CD4-positive, alpha-beta T cell treated with Interleukin-4 for 4 hours (primary cell): ENCODE measurements around the gene FBLIM1.
"Not testable (repeated sequence)": the region's sequence is repeated elsewhere in the genome, so short reads cannot be mapped to it uniquely, and the experiment has no call there.

ENCODE experiments used
- DNase-seq: peaks from one replicate; pipeline ENCODE4 v3.0.0-alpha.2; 2020

The FBLIM1 gene

DNA sequence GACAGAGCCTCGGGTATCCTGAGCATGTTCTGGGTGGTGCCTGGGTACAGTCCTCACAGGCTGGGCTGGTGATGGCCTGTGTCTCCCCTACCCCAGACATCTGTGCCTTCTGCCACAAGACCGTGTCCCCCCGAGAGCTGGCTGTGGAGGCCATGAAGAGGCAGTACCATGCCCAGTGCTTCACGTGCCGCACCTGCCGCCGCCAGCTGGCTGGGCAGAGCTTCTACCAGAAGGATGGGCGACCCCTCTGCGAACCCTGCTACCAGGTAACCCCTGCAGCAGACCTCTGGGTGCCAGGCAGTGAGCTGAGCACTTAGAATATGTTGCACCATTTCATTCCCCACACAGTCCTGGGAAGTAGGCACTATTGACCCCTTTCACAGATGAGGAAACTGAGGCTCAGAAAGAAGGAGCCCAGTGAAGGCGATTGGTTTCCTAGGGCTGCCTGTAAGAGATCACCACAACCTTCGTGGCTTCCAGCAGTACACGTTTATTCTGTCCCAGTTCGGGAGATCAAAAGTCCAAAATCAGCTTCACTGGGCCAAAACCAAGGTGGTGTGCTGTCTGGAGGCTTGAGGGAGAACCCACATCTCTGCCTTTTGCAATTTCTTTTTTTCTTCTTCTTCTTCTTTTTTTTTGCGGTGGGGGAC lies 11.8 kb downstream of the FBLIM1 start:
- no peak for DNase-seq

GRCh38 chr1:15771836-15772515 lies 13.4 kb downstream of the FBLIM1 start:
- DNase-seq = no peak

DNA sequence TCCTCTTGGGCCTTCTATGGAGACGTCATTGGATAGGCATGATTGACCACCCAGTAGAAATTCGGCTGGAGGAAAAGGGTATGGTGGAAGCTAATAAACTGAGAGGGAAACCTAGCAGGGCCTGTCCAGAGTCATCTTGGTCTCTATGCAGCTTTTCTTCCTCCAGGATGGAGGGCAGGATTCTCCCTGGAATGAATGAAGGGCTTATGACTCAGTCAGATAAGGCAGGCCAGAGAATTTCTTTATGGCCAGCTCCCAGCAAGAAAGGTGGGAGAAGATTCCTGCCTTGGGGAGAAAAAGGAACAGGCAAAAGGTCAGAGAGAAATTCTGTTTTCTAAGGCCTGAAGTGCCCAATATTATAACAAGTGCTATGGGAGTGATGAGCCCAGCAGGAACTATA lies 17.1 kb downstream of the FBLIM1 start:
- no peak for DNase-seq

DNA sequence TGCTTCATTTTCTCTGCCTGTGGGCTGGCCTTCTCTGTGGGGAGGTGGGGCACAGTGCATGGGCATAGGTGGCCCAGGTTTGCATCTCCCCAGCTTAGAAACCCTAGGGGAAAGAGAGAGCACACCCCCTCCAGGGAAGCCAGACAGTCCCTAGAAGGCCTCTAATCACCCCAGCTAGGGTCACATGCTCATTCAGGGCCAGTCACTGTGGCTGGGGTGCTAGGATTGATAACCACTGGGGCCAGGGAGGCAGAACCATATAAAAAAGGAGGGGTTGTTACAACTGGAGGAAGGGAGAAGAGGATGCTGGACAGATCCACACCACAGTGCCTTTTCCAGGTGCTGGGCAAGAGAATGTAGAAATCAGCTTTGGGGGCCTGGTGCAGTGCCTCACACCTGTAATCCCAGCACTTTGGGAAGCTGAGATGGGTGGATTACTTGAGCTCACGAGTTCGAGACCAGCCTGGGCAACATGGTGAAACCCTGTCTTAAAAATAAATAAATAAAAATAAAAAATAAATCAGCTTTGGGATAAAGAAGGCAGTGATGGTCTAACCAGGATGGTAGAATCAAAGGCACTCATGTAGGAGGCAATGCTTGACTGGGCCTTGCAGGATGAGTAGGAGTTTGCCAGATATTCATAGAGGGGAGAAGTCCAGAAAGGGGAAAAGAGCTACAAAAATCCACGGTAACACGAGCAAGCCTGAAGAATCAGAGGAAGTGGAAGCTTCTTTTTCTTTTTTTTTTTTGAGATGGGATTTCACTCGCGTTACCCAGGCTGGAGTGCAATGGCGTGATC lies 19.5 kb downstream of the FBLIM1 start:
- no peak for DNase-seq

DNA sequence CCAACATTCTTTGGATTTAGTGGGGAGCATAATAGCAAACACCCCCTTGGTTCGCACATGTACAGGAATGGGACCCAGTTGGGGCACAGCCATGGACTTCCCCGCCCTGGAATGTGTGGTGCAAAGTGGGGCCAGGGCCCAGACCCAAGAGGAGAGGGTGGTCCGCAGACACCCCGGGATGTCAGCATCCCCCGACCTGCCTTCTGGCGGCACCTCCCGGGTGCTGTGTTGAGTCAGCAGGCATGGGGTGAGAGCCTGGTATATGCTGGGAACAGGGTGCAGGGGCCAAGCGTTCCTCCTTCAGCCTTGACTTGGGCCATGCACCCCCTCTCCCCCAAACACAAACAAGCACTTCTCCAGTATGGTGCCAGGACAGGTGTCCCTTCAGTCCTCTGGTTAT lies 27.1 kb downstream of the FBLIM1 start:
- no peak for DNase-seq

DNA sequence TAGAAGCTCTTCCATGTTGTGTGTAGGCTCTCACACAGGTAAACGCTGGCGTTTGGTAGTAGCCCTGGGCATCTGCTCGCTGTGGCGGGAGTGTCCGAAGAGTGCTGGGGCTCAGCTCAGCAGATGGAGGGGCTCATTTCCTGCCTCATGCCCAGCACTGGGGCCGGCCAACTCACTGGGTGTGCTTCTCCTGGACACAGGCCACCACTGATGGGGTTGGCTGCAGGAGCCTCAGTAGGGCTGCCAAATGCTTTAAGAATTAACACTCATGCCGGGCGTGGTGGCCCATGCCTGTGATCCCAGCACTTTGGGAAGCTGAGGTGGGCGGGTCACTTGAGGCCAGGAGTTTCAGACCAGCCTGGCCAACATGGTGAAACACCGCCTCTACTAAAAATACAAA lies 28.0 kb downstream of the FBLIM1 start:
- no peak for DNase-seq

- DNase-seq = no peak
These were observed 30.2 kb downstream of the FBLIM1 start for GRCh38 chr1:15788624-15789301.

DNA sequence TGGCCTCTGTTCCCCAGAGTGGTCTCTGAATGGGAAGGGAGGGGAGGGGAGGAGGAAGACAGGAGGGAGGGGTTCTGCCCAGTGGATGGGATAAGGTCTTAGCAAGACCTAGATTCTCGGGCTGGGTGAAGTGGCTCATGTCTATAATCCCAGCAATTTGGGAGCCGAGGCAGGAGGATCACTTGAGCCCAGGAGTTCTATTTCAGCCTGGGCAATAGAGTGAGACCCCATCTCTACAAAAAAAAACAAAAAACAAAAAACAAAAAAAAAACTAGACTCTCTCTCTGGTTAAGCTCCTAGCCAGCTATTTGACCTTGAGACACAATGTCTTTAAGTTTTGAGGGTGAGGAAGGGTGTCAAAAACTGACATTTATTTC lies 37.5 kb downstream of the FBLIM1 start:
- DNase-seq = no peak

GRCh38 chr1:15797614-15798390 lies 39.2 kb downstream of the FBLIM1 start:
- DNase-seq = no peak

DNA sequence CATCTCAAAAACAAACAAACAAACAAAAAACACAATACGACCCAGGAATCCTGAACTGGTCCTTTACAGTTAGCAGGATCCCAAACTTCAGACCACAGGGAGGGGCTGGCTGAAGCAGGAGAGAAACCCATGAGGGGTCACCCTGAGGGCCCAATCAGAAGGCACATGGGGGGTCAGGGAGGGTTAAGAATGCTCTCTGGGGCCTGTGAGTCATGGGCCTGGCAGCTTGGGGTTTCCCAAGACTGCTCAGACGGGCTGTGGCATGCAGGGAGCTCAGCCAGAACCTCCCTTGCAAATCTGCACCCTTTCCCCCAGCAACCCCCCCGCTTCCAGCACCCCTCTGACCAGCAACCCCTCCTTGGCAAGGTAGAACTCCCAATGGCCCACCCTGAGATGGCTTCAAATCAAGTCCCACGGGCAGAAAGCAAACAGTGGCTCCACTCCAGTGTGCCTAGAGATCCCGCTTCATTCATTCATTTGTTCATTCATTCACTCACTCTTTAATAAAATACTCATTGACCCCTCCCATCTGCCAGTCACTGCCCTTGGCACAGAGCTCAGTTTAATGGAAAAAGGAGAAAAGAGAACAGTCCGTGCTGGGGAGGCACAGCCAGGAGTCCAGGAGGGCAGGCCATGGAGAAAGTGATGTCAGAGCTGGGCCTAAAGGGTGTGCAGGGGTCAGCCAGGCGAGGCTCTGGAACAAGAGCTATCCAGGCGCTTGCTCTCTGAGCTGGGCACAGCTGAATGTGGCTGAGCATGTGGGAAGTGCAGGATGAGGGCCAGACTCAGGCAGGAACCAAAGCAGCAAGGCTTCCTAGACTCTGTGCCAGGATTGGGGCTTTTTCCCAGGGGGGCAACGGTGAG lies 40.6 kb downstream of the FBLIM1 start:
- DNase-seq = no peak

DNA sequence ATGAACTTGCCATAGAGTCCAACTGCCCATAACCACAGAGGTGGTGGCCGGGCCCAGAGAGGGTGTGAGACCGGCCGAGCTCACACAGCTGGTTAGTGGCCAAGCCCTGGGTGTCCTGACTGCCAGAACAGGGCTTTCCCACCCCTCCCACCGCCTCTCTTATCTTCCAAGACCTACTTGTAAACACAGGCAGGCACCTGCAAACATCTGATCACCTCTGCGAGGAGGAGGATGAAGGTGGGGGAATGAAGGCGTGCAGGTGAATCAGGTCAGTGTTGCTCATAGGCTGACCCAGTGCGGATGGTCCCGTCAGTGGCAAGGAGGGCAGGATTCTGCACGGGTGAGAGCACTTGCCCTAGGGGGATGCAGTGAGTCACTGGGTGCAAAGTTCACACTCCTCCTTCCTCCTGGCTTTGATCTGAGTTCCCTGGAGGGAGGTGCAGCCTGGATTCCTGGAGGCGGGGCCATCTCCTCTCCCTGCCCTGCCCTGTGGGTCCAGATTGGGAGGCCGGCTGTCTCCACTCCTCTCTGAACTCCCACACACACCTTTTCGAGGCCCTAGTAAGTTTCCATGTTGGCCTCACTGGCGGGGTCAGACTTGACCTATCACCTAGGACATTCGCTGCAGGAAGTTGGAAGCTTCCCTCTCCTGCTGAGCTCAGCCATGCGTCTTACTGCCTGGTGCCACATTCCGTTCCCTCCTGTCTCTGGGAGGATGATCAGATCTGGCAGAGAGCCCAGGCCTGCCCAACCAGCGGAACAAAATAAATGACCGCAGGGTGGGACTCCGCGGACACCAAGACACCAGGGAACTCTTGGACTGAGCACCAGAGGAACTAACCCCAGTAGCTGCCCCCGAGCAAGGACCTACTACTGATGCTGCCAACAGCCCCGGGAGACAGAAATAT lies 41.6 kb downstream of the FBLIM1 start:
- DNase-seq = no peak

DNA sequence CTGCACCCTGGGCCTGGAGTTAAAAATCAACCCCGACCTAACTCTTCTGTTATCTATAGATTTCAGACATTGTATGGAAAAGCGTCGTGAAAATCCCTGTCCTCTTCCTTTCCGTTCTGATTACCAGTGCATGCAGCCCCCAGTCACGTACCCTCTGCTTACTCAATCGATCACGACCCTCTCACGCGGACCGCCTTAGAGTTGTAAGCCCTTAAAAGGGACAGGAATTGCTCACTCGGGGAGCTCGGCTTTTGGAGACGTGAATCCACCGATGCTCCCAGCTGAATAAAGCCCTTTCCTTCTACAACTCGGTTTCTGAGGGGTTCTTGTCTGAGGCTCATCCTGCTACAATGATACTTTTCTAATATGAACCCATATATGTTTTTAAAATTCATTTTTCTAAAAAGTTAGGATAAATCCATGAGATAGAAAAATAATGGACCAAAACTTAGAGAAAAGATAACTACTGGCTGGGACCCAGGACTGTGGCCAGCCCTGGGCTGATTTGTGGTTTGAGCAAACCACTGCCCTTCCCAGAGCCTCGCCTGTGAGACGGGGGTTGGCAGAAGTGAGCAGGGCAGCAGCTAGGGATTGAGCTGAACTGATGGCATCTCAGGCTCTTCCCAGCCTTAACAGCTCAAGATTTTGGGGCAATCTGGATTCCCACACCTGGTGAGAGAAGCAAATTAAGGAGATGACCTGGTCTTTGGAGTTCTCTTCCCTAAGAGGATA lies 43.8 kb downstream of the FBLIM1 start:
- no peak for DNase-seq

- DNase-seq = peak; percentile 20
These were observed 44.8 kb downstream of the FBLIM1 start for GRCh38 chr1:15803380-15803779.

DNA sequence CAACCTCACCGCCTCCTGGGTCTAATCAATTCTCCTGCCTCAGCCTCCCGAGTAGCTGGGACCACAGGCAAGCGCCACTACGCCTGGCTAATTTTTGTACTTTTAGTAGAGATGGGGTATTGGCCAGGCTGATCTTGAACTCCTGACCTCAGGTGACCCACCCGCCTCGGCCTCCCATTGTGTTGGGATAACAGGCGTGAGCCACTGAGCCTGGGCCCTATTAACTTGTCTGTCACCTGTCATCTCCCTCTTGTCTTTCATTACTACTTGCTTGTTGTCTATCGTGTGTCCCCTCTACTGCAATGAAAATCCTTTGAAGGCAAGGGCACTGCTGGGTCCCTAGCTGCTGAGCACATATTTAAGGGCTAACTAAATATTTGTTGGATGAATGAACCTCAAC lies 45.5 kb downstream of the FBLIM1 start:
- no peak for DNase-seq

GRCh38 chr1:15807121-15807520 lies 48.5 kb downstream of the FBLIM1 start:
- DNase-seq = no peak

- not testable (repeated sequence) for DNase-seq
These were observed 49.0 kb downstream of the FBLIM1 start, which contains the start of gene UQCRHL for GRCh38 chr1:15807549-15807948. Gene UQCRHL (minus strand): TSS chr1:15807649. CDS start chr1:15807649, 0 bp downstream.

DNA sequence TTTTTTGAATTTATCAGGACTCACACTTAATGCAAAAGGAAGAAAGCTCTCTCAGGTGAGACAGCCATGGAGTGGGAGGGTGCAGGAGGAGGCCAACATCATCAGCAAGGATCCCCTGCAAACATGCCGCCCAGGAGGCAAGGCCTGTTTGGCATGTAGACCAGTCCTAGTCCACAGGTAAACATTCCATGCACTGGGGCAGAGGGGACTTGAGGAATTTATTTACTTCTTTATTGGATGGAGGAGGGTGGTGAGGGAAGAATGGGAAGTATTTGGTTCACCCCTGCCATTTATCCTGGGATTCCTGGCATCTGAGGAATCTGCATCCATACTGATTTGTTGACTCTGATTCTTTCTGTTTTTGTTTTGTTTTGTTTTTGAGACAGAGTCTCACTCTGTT lies 50.4 kb downstream of the FBLIM1 start:
- no peak for DNase-seq

DNA sequence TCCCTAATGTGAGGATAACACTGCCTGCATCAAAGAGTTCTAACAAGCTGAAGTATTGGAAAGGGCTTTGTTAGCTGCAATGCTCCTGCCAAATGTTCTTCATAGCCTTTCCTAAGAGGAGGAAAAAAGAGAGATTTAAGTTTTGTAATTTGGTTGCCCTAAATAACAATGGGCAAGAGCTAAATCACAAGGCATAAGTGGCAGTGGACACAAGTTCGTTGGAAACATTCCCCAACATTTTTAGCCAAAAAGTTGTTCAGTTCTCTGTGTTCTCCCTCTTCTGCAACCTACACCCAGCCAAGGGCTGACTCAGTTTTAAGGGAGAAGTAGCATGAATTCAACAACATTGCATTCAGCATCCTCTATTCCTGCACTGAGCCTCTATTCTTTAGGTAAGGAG lies 51.5 kb downstream of the FBLIM1 start:
- no peak for DNase-seq

DNA sequence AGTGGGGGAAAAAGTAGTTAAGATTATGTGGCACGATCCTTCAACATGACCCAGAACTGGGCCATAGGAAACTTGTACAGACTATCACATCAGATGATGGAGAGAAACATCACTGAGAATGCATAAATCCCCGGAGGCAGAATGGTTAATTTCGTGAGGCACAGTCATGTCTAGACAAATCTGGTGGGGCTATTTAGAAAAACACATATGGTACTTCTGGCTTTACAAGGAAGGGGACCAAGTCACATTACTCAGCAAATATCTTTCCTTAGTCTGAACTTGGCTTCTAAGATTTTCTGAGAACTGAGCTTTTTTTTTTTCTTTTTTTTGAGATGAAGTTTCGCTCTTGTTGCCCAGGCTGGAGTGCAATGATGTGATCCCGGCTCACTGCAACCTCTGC lies 58.1 kb downstream of the FBLIM1 start:
- DNase-seq = no peak

GRCh38 chr1:15820478-15820877 lies 61.9 kb downstream of the FBLIM1 start:
- no peak for DNase-seq
